Measurements from ENCODE around the gene UBAC2.

Gene UBAC2

GRCh38 chr13:99250982-99251825 lies 50.5 kb downstream of the UBAC2 start:
- no peak for DNase-seq

GRCh38 chr13:99251921-99252320 lies 51.3 kb downstream of the UBAC2 start:
- no peak for DNase-seq

GRCh38 chr13:99254830-99255229 lies 54.2 kb downstream of the UBAC2 start:
- DNase-seq: peak; percentile 46

GRCh38 chr13:99255271-99255670 lies 54.6 kb downstream of the UBAC2 start:
- DNase-seq: peak; percentile 49

- no peak for DNase-seq
Measured at GRCh38 chr13:99256283-99256682, 55.6 kb downstream of the UBAC2 start.

- DNase-seq: no peak
Measured at GRCh38 chr13:99256709-99257108, 56.1 kb downstream of the UBAC2 start.

GRCh38 chr13:99257291-99257690 lies 56.6 kb downstream of the UBAC2 start:
- DNase-seq: no peak

GRCh38 chr13:99258210-99258860 lies 57.7 kb downstream of the UBAC2 start, which contains the start of gene GPR18:
GPR18 (minus strand) TSS chr13:99258379; CDS start chr13:99255872, 2,507 bp downstream.
- no peak for DNase-seq

- no peak for DNase-seq
Measured at GRCh38 chr13:99258946-99259345, 58.3 kb downstream of the UBAC2 start.

- DNase-seq: no peak
Measured at GRCh38 chr13:99260216-99260615, 59.6 kb downstream of the UBAC2 start.

GRCh38 chr13:99261059-99261458 lies 60.4 kb downstream of the UBAC2 start:
- DNase-seq: no peak

GRCh38 chr13:99263126-99263785 lies 62.6 kb downstream of the UBAC2 start:
- DNase-seq: no peak

GRCh38 chr13:99264051-99264450 lies 63.4 kb downstream of the UBAC2 start:
- no peak for DNase-seq

GRCh38 chr13:99265162-99265800 lies 64.6 kb downstream of the UBAC2 start:
- DNase-seq: no peak

- DNase-seq: peak; percentile 81
Measured at GRCh38 chr13:99265821-99266426, 65.3 kb downstream of the UBAC2 start.

- DNase-seq: no peak
Measured at GRCh38 chr13:99266827-99267226, 66.2 kb downstream of the UBAC2 start.

- no peak for DNase-seq
Measured at GRCh38 chr13:99267927-99268326, 67.3 kb downstream of the UBAC2 start.

- DNase-seq: no peak
Measured at GRCh38 chr13:99268822-99269221, 68.2 kb downstream of the UBAC2 start.

- DNase-seq: peak; percentile 58
Measured at GRCh38 chr13:99269627-99270241, 69.1 kb downstream of the UBAC2 start.

GRCh38 chr13:99270518-99270917 lies 69.9 kb downstream of the UBAC2 start:
- DNase-seq: no peak

- no peak for DNase-seq
Measured at GRCh38 chr13:99271249-99271648, 70.6 kb downstream of the UBAC2 start.

- no peak for DNase-seq
Measured at GRCh38 chr13:99272481-99272880, 71.8 kb downstream of the UBAC2 start.

Data from eye (tissue), 1 donor.